Measurements from ENCODE around the gene HACL1. TPM values are rescaled to one million over a fixed set of nuclear protein-coding genes. Genes with fewer than 3 reads are reported as not detected.
A peak's percentile ranks its signal among the peaks of the same experiment; 100 is the strongest.

Gene HACL1
- total RNA-seq, 1 donor from 2014 or later, result 8.1 TPM

DNA sequence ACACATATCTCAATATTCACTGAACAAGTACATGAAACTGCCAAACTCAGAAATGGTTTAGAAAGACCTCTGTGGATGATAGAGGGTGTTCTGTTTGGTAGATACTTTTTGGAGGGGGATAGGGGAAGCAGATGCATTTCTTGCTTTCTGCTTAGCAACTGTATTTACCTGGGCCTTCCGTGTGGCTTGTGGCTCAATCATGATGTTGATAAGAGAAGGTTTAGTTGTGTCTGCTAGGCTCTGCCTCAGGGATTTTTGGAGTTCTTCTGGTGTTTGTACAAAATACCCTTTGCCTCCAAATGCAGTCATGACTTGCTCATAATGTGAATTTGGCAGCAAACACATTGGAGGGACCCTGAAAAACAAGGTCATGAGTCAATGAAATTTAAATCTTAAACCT, 38.2 kb downstream of the HACL1 start:
- Histone ChIP-seq H3K4me3 (no peak overlapping the region), H3K36me3 (peaks cover 0 to 60% of the 10 kb centered on the region in 2 donors), H3K27me3 (no peaks in the 10 kb centered on the region), H3K4me1 (no peaks in the 10 kb centered on the region), H3K27ac (no peak overlapping the region), H3K9me3 (no peaks in the 10 kb centered on the region)
- no peak for DNase-seq (ENCODE audit: extremely low spot score in 2 of 2)
- TF ChIP-seq POLR2A (IDR thresholded peaks at IDR 0.05) (no peak), POLR2AphosphoS5 (IDR thresholded peaks at IDR 0.05; ENCODE audit: insufficient read depth in 1 of 2, low read depth in 1 of 2) (no peak), CTCF (IDR thresholded peaks at IDR 0.05) (no peak)
- intact Hi-C loops (cut with DNase I), result no loop called here

DNA sequence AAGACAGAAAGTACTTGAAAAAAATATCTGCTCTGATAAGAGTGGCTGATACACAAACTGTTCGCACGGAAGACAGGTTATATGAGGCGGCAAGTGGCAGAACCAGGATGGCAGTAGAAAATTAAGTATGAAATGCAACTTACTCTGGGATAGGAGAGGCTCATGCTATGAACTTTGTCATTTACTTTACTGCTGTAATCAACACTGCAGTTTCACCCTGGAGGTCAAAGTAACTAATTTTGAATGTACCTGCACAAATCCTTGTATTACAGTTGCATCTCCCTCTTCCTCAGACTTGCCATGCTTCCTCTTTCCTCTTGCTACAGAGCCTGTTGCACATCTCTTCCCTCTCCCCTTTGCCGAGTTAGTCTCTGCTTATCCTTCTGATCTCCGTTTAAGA, 38.8 kb downstream of the HACL1 start:
- Histone ChIP-seq H3K36me3 (peaks cover 0 to 54% of the 10 kb centered on the region in 2 donors), H3K9me3 (no peaks in the 10 kb centered on the region), H3K4me3 (no peak overlapping the region), H3K27me3 (no peaks in the 10 kb centered on the region), H3K4me1 (no peaks in the 10 kb centered on the region), H3K27ac (no peak overlapping the region)
- no peak for TF ChIP-seq POLR2A (IDR thresholded peaks at IDR 0.05)
- TF ChIP-seq CTCF (IDR thresholded peaks at IDR 0.05), result no peak
- TF ChIP-seq POLR2AphosphoS5 (IDR thresholded peaks at IDR 0.05; ENCODE audit: insufficient read depth in 1 of 2, low read depth in 1 of 2), result no peak
- intact Hi-C loops (cut with DNase I), result no loop called here
- DNase-seq (ENCODE audit: extremely low spot score in 2 of 2), result no peak

DNA sequence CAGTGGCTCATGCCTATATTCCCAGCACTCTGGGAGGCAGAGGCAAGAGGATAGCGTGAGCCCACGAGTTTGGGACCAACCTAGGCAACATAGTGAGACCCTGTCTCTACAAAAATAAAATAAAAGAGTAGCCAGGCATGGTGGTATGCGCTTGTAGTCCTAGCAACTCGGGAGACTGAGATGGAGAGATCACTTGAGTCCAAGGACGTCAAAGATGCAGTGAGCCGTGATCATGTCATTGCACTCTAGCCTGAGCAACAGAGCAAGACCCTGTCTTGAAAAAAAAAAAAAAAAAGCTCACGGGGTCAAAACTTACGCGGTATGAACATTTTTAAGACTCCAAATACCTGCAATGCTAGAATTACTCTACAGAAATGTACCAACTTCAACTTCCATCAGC, 42.8 kb downstream of the HACL1 start:
- TF ChIP-seq POLR2AphosphoS5 (IDR thresholded peaks at IDR 0.05; ENCODE audit: insufficient read depth in 1 of 2, low read depth in 1 of 2) (no peak), POLR2A (IDR thresholded peaks at IDR 0.05) (no peak), CTCF (IDR thresholded peaks at IDR 0.05) (no peak)
- intact Hi-C loops (cut with DNase I), result loop anchor here (10.0 kb wide), 1 partner anchor 114 kb away; no protein-coding TSS in a partner anchor
- H3K36me3 ChIP-seq, result peaks cover 0 to 24% of the 10 kb centered on the region in 2 donors

DNA sequence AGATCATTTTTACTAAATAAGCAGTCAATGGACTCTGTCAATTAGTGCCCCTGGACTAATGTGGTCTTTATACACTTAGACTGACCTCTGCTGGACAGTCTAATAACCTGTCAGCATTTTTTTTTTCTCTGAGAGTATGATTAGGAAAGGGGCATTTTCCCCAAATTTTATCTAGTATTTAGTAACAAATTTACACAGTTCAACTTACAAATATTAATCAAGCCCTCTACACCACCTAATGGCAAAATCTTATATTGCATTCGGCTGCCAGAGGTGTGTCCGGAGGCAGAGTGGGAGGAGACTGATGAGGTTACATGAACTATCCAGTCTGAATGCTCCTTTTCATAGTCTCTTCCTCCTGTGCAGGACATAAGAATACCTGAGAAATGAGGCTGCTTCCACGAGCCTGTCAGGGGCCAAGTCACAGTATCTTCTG, 43.8 kb downstream of the HACL1 start:
- peaks cover 0 to 14% of the 10 kb centered on the region in 2 donors for H3K36me3 ChIP-seq
- no peaks in the 10 kb centered on the region for H3K27me3 ChIP-seq
- H3K9me3 ChIP-seq, result no peaks in the 10 kb centered on the region
- TF ChIP-seq CTCF (IDR thresholded peaks at IDR 0.05) (peak; percentile 40 to 58 (median 46)), POLR2A (IDR thresholded peaks at IDR 0.05) (no peak), POLR2AphosphoS5 (IDR thresholded peaks at IDR 0.05; ENCODE audit: insufficient read depth in 1 of 2, low read depth in 1 of 2) (no peak)
- DNase-seq (ENCODE audit: extremely low spot score in 2 of 2), result no peak
- H3K27ac ChIP-seq, result no peak overlapping the region
- intact Hi-C loops (cut with DNase I), result loop anchor here (10.0 kb wide), 1 partner anchor 113 kb away; no protein-coding TSS in a partner anchor
- H3K4me3 ChIP-seq, result no peak overlapping the region
- no peaks in the 10 kb centered on the region for H3K4me1 ChIP-seq

More for the DNA sequence above, 42.8 kb downstream of the HACL1 start:
- H3K27ac ChIP-seq, result no peak overlapping the region
- H3K9me3 ChIP-seq, result no peaks in the 10 kb centered on the region
- no peak overlapping the region for H3K4me3 ChIP-seq
- no peaks in the 10 kb centered on the region for H3K4me1 ChIP-seq
- no peaks in the 10 kb centered on the region for H3K27me3 ChIP-seq
- no peak for DNase-seq (ENCODE audit: extremely low spot score in 2 of 2)

- H3K4me1 ChIP-seq, result no peaks in the 10 kb centered on the region
- no peaks in the 10 kb centered on the region for H3K9me3 ChIP-seq
- intact Hi-C loops (cut with DNase I), result loop anchor here (10.0 kb wide), 1 partner anchor 112 kb away; no protein-coding TSS in a partner anchor
- no peaks in the 10 kb centered on the region for H3K27me3 ChIP-seq
- no peak overlapping the region for H3K4me3 ChIP-seq
- H3K27ac ChIP-seq, result no peak overlapping the region
- H3K36me3 ChIP-seq, result peaks cover 0 to 14% of the 10 kb centered on the region in 2 donors
- no peak for TF ChIP-seq POLR2A (IDR thresholded peaks at IDR 0.05)
- no peak for TF ChIP-seq POLR2AphosphoS5 (IDR thresholded peaks at IDR 0.05; ENCODE audit: insufficient read depth in 1 of 2, low read depth in 1 of 2)
- no peak for TF ChIP-seq CTCF (IDR thresholded peaks at IDR 0.05)
- no peak for DNase-seq (ENCODE audit: extremely low spot score in 2 of 2)
Observed at GRCh38 chr3:15556512-15556911, 44.9 kb downstream of the HACL1 start.
